SU-DHL-6 (cell line): ENCODE results near the gene PDE1A.

Experiments
- H2AFZ ChIP-seq: fragments of 200-600 bp; sonication (generic); 2 replicates; pipeline ENCODE4 v1.6.1; 2014; ENCODE audit warnings: low read depth, mild to moderate bottlenecking, moderate library complexity, mixed read lengths, antibody characterized with exemption, low read length; ENCODE audit not compliant: severe bottlenecking
- H3F3A ChIP-seq: fragments of 200-600 bp; shearing (Covaris generic); 2 replicates; pipeline ENCODE4 v1.6.0; 2016; ENCODE audit warnings: antibody characterized with exemption, mild to moderate bottlenecking; ENCODE audit not compliant: insufficient read depth
- H3K27ac ChIP-seq: fragments of 200-600 bp; sonication (generic); 2 replicates; pipeline ENCODE4 v1.5.1; 2016; ENCODE audit warnings: low read depth, mild to moderate bottlenecking, low read length, moderate library complexity, mixed read lengths
- H3K27me3 ChIP-seq: fragments of 200-600 bp; sonication (generic), shearing (Covaris generic); 2 replicates; pipeline ENCODE4 v1.6.0; 2014; ENCODE audit warnings: mild to moderate bottlenecking, low read length
- H3K36me3 ChIP-seq: fragments of 200-600 bp; sonication (generic); 2 replicates; pipeline ENCODE4 v1.6.1; 2014; ENCODE audit warnings: mild to moderate bottlenecking, low read length, mixed read lengths
- H3K4me2 ChIP-seq: fragments of 300-600, 200-600 bp; shearing (Covaris generic), sonication (generic); 2 replicates; pipeline ENCODE4 v1.6.0; 2014; ENCODE audit warnings: low read length, low read depth, mild to moderate bottlenecking; ENCODE audit not compliant: poor library complexity, severe bottlenecking
- H3K4me3 ChIP-seq: fragments of 200-600 bp; sonication (generic); 2 replicates; pipeline ENCODE4 v1.5.1; 2014; ENCODE audit warnings: antibody characterized with exemption, low read length, mild to moderate bottlenecking, mixed read lengths; ENCODE audit not compliant: insufficient read depth, poor library complexity, severe bottlenecking
- H3K79me2 ChIP-seq: fragments of 200-600 bp; sonication (generic); 2 replicates; pipeline ENCODE4 v1.6.1; 2014; ENCODE audit warnings: mild to moderate bottlenecking, low read length, moderate library complexity; ENCODE audit not compliant: insufficient read depth
- H3K9ac ChIP-seq: fragments of 200-600 bp; sonication (generic); 2 replicates; pipeline ENCODE4 v1.7.0; 2014; ENCODE audit warnings: mild to moderate bottlenecking, low read length
- H3K9me2 ChIP-seq: fragments of 200-600 bp; sonication (generic); replicated peaks from 2 replicates; pipeline ENCODE4 v1.6.1; 2014; ENCODE audit warnings: low read length; ENCODE audit not compliant: insufficient read depth
- H3K9me3 ChIP-seq: fragments of 200-600 bp; sonication (generic); 2 replicates; pipeline ENCODE4 v1.6.1; 2014; ENCODE audit warnings: low read length, mixed read lengths; ENCODE audit not compliant: insufficient read depth
- H4K20me1 ChIP-seq: fragments of 200-600 bp; sonication (generic); 2 replicates; pipeline ENCODE4 v1.6.1; 2014; ENCODE audit warnings: low read depth, mild to moderate bottlenecking, antibody characterized with exemption, low read length, moderate library complexity, mixed read lengths
- EZH2phosphoT487 ChIP-seq: fragments of 200-600 bp; sonication (generic), shearing (Covaris generic); conservative IDR thresholded peaks from 2 replicates; pipeline ENCODE4 v1.6.1; 2018; ENCODE audit warnings: mild to moderate bottlenecking, antibody characterized with exemption, low read length, moderate library complexity, mixed read lengths
- TF ChIP-seq, protein P1 (sequence below): fragments of 200-600 bp; sonication (generic); IDR thresholded peaks from one replicate; pipeline ENCODE4 v1.5.1; 2017; ENCODE audit warnings: antibody characterized with exemption, mild to moderate bottlenecking, low read length, moderate library complexity; ENCODE audit not compliant: insufficient read depth, poor library complexity, severe bottlenecking

The PDE1A gene

DNA sequence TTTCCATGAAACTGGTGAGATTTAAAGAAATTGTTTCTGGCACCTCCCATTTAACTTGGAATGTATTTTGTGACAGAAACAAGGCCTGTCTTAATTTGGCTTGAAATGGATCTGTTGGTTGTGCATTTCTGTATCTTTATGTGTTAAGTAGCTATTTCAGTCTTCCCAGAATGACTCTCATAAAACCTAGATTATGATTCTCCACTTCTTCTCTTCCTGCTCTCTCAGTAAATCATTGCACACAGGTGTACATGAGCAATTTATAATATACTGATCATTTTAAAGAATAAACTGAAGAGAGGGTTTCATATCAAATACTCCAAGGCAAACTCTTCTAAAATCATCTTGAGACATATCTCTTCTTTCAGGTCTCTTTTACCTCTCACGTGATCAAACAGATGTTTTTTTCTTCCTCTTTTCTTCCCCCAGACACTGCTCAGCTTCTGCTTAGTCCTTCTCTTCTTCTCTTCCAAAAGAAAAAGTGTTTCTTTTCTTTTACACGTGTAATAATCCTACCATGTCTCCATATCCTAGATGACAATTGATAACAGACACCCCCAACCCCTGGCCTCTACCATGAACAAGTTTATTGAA is 329.2 kb downstream of the PDE1A start:
- TF ChIP-seq, protein P1, sequence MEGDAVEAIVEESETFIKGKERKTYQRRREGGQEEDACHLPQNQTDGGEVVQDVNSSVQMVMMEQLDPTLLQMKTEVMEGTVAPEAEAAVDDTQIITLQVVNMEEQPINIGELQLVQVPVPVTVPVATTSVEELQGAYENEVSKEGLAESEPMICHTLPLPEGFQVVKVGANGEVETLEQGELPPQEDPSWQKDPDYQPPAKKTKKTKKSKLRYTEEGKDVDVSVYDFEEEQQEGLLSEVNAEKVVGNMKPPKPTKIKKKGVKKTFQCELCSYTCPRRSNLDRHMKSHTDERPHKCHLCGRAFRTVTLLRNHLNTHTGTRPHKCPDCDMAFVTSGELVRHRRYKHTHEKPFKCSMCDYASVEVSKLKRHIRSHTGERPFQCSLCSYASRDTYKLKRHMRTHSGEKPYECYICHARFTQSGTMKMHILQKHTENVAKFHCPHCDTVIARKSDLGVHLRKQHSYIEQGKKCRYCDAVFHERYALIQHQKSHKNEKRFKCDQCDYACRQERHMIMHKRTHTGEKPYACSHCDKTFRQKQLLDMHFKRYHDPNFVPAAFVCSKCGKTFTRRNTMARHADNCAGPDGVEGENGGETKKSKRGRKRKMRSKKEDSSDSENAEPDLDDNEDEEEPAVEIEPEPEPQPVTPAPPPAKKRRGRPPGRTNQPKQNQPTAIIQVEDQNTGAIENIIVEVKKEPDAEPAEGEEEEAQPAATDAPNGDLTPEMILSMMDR: no peak
- TF ChIP-seq EZH2phosphoT487: no peak
- H3K36me3 ChIP-seq: no peaks in the 10 kb centered on the region
- peak overlapping the region; percentile 35 for H3K4me2 ChIP-seq
- H3K9ac ChIP-seq: no peak overlapping the region
- H3K79me2 ChIP-seq: no peaks in the 10 kb centered on the region
- no peak overlapping the region for H3K27ac ChIP-seq
- H3F3A ChIP-seq: no peaks in the 10 kb centered on the region
- H2AFZ ChIP-seq: peak overlapping the region; percentile 87
- H3K9me2 ChIP-seq: no peaks in the 10 kb centered on the region
- H3K4me3 ChIP-seq: no peak overlapping the region
- H3K9me3 ChIP-seq: no peaks in the 10 kb centered on the region
- H3K27me3 ChIP-seq: no peaks in the 10 kb centered on the region
- H4K20me1 ChIP-seq: no peaks in the 10 kb centered on the region

DNA sequence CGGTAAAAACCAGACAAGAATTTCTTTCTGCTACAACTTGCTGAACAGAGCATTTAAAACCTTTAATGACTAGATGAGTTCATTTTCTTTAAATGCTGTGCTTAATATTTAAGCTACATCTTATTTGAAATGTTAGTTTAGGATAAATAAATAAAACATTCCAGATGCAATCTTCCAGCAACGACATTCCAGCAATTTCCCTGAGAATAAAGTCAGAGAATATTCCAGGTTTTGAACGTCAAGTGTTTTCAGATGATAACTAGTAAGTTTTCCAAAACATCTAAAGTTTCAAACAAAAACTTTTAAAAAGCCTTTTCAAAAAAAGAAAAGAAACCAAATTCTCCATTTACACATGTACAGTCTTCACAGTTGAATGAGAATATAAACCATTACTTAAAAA is 336.4 kb downstream of the PDE1A start:
- H3K9me2 ChIP-seq: no peaks in the 10 kb centered on the region
- no peaks in the 10 kb centered on the region for H3K79me2 ChIP-seq
- no peak overlapping the region for H3K27ac ChIP-seq
- H3K27me3 ChIP-seq: no peaks in the 10 kb centered on the region
- no peak overlapping the region for H3K9ac ChIP-seq
- H2AFZ ChIP-seq: no peak overlapping the region
- H3F3A ChIP-seq: no peaks in the 10 kb centered on the region
- no peak overlapping the region for H3K4me2 ChIP-seq
- H4K20me1 ChIP-seq: no peaks in the 10 kb centered on the region
- no peak overlapping the region for H3K4me3 ChIP-seq
- no peaks in the 10 kb centered on the region for H3K9me3 ChIP-seq
- TF ChIP-seq, protein P1: no peak
- no peak for TF ChIP-seq EZH2phosphoT487
- H3K36me3 ChIP-seq: no peaks in the 10 kb centered on the region
